Measurements from ENCODE around the gene ADD1. TPM values are rescaled to one million over a fixed set of nuclear protein-coding genes. Genes with fewer than 3 reads are reported as not detected.

ADD1 gene
- total and polyA plus RNA-seq, 2 of the 13 experiments (the other 11 are each of a cell fraction or from before 2014, with no cell fraction given) = 73.9 to 122 TPM

DNA sequence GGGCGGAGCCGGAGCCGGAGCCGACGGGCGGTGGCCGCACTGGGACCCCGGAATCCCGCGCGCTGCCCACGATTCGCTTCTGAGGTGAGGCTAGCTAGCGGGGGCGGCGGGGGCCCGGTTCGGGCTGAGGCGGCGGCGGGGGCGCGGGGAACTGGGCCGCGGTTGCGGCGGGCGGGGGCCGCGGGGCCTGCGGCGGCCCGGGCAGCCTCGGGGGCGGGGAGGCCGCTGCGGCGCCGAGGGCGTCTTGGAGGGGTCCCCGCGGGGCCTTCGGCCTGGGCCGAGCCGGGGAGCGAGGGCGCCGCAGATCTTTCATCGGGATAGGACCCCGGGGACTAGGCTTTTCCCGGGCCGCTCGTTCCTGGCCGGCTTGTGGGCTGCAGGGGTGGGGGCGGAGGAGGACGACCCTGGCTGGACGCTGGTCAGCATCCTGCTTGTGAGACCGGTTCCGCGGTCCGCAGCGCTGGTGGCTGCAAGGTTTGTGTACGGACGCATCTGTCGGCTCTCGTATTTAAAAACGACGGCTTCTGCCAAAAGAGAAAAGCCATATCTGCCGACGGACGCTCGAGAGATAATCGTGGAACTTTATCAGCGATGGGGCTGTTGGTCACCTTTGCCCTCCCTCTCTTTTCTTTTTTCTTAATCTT is 419 bp downstream of the ADD1 start:
- FAIRE-seq = no peak
- TF ChIP-seq FOXO1 (CRISPR knock-in tag; IDR thresholded peaks at IDR 0.05) (0 out of 2 replicates have a peak, but pooled peaks have one; percentile 10), YY1 (IDR thresholded peaks at IDR 0.05; ENCODE audit: insufficient read depth, insufficient replicate concordance, low read depth, low read length) (peak; percentile 31), ZC3H13 (CRISPR knock-in tag; IDR thresholded peaks at IDR 0.05) (0 out of 2 replicates have a peak, but pooled peaks have one; percentile 3), HMG20B (CRISPR knock-in tag; conservative IDR thresholded peaks at IDR 0.05) (no peak), ZNF274 (CRISPR knock-in tag; IDR thresholded peaks at IDR 0.05) (no peak), HDAC1 (CRISPR knock-in tag; IDR thresholded peaks at IDR 0.05) (0 out of 2 replicates have a peak, but pooled peaks have one; percentile 6), CCDC6 (CRISPR knock-in tag; IDR thresholded peaks at IDR 0.05) (peak; percentile 24; the same call in 1 of the 2 replicates), ZNF574 (CRISPR knock-in tag; IDR thresholded peaks at IDR 0.05) (0 out of 2 replicates have a peak, but pooled peaks have one; percentile 5), ZNF18 (CRISPR knock-in tag; IDR thresholded peaks at IDR 0.05; ENCODE audit: insufficient replicate concordance) (no peak), ZFX (CRISPR knock-in tag; IDR thresholded peaks at IDR 0.05; ENCODE audit: low read depth) (peak; percentile 9; the same call in 1 of the 2 replicates), ZSCAN25 (CRISPR knock-in tag; IDR thresholded peaks at IDR 0.05) (peak; percentile 78), ZNF768 (CRISPR knock-in tag; IDR thresholded peaks at IDR 0.05) (0 out of 2 replicates have a peak, but pooled peaks have one; percentile 16)
- TF ChIP-seq, protein P1, sequence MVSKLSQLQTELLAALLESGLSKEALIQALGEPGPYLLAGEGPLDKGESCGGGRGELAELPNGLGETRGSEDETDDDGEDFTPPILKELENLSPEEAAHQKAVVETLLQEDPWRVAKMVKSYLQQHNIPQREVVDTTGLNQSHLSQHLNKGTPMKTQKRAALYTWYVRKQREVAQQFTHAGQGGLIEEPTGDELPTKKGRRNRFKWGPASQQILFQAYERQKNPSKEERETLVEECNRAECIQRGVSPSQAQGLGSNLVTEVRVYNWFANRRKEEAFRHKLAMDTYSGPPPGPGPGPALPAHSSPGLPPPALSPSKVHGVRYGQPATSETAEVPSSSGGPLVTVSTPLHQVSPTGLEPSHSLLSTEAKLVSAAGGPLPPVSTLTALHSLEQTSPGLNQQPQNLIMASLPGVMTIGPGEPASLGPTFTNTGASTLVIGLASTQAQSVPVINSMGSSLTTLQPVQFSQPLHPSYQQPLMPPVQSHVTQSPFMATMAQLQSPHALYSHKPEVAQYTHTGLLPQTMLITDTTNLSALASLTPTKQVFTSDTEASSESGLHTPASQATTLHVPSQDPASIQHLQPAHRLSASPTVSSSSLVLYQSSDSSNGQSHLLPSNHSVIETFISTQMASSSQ (IDR thresholded peaks at IDR 0.05; ENCODE audit: low read depth) = no peak
- TF ChIP-seq, protein P1 (CRISPR knock-in tag; IDR thresholded peaks at IDR 0.05; ENCODE audit: borderline replicate concordance) = no peak
- TF ChIP-seq, protein P2, sequence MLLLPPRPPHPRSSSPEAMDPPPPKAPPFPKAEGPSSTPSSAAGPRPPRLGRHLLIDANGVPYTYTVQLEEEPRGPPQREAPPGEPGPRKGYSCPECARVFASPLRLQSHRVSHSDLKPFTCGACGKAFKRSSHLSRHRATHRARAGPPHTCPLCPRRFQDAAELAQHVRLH (CRISPR knock-in tag; IDR thresholded peaks at IDR 0.05; ENCODE audit: borderline replicate concordance, low read depth) = 0 out of 2 replicates have a peak, but pooled peaks have one; percentile 21

More for the DNA sequence above, 419 bp downstream of the ADD1 start:
- peak overlapping the region; percentile 75 for H3K9ac ChIP-seq (ENCODE audit: insufficient read depth, low read depth, low read length)
- no peaks in the 10 kb centered on the region for H3K36me3 ChIP-seq (replicated peaks in 1 of 2; ENCODE audit: control insufficient read depth in 1 of 2, insufficient read depth in 2 of 2, low read length in 2 of 2)
- WGBS (ENCODE audit: low lambda C conversion rate) = under 1% methylated on average over 13 of the region's 74 CpGs
- DNase-seq (ENCODE audit: low spot score) = no peak
- peaks cover 52% of the 10 kb centered on the region for H3K79me2 ChIP-seq (ENCODE audit: insufficient read depth, low read length)
- H2AFZ ChIP-seq (ENCODE audit: low read length) = no peak overlapping the region
- POLR2A ChIA-PET = interaction anchor here (1.6 kb wide), 1 partner anchor 17 kb away, joined by 7 read pairs; no protein-coding TSS in a partner anchor
- no peaks in the 10 kb centered on the region for H3K9me3 ChIP-seq (ENCODE audit: low read length)
- intact Hi-C loops (cut with micrococcal nuclease; ENCODE audit: unreplicated experiment) (loop anchor here (2.0 to 5.0 kb wide), 3 partner anchors 17 to 93 kb away; partner anchors contain the start of gene SH3BP2), in situ Hi-C loops (cut with HindIII; ENCODE audit: extremely low pct_ligation_motif_present, low pct_unique_long_range_greater_than_20kb) (no loop called here)
- no peaks in the 10 kb centered on the region; a peak in 1 of 5 replicates for H3K27me3 ChIP-seq (ENCODE audit: control insufficient read depth in 1 of 2, insufficient read depth in 2 of 2, low read length in 2 of 2)
- no TSS peak for BruUV-seq (replicated peaks)
- peaks cover 29% of the 10 kb centered on the region for H4K20me1 ChIP-seq (ENCODE audit: insufficient read depth, low read length)
- peak overlapping the region; percentile 82 for H3K4me2 ChIP-seq (ENCODE audit: low read depth, low read length)
- peak overlapping the region; percentile 86 to 99 (median 87) for H3K4me3 ChIP-seq (replicated peaks in 1 of 3; ENCODE audit: insufficient read depth in 1 of 3, low read depth in 2 of 3, low read length in 3 of 3)
- peak; percentile 15 for ATAC-seq
- peaks cover 52% of the 10 kb centered on the region for H3K4me1 ChIP-seq (ENCODE audit: insufficient read depth, low read length)
- CTCF ChIA-PET (ENCODE audit: low intra/inter-chr PET ratio, low total read pairs) = no interaction called here
- peak overlapping the region; percentile 69 for H3K27ac ChIP-seq (ENCODE audit: extremely low read length, insufficient read depth, low read length)
